HG02852 (cell line): ENCODE data around the gene KPNA4.
"Not testable (repeated sequence)": the region's sequence is repeated elsewhere in the genome, so short reads cannot be mapped to it uniquely, and the experiment has no call there.

Experiments used
- ATAC-seq: cut with Tn5 transposase; IDR thresholded peaks from one replicate; pipeline ENCODE4 v1.9.1; 2021; ENCODE audit warnings: mild to moderate bottlenecking, moderate library complexity; ENCODE audit not compliant: unreplicated experiment

Gene KPNA4

DNA sequence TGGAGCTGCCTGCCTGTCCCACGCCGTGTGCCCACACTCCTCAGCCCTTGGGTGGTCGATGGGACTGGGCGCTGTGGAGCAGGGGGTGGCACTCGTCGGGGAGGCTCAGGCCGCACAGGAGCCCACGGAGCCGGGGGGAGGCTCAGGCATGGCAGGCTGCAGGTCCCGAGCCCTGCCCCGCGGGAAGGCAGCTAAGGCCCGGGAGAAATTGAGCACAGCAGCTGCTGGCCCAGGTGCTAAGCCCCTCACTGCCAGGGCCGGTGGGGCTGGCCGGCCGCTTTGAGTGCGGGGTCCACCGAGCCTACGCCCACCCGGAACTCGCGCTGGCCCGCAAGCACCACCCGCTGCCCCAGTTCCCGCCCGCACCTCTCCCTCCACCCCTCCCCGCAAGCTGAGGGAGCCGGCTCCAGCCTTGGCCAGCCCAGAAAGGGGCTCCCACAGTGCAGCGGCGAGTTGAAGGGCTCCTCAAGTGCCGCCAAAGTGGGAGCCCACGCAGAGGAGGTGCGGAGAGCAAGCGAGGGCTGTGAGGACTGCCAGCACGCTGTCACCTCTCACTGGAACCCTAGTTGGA, 8.7 kb upstream of the KPNA4 start:
- ATAC-seq, result not testable (repeated sequence)

DNA sequence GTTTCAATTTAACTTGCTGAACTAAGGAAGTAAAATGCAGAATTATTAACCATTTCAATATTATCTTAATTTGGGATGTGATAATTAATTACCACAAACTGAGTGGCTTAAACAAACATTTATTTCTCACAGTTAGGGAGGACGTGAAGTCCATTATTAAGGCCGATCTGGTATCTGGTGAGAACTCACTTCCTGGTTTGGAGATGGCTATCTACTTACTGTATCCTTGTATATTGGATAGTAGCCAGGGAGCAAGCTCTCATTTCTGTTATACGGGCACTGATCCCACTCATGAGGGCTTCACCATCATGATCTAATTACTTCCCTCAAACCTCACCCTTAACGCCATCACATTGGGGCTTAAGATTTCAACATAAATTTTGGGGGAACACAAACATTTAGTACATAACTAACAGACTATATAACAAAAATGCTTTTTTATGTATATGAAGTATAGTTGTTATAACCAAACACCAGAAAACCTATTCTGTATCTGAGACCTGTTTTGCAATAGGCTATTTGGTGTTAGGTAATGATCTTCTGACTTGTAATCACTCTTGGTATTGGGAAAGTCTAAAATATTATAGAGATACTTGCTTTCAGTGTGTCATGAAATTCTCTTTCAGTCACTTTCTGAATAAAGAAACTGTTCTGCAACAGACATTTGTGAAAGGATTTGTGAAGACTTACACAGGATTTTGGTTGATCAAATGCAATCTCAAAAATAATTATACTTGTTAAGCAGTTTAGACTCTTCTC, 4.7 kb upstream of the KPNA4 start:
- ATAC-seq, result no peak

GRCh38 chr3:160568989-160569388, 3.6 kb upstream of the KPNA4 start:
- no peak for ATAC-seq

DNA sequence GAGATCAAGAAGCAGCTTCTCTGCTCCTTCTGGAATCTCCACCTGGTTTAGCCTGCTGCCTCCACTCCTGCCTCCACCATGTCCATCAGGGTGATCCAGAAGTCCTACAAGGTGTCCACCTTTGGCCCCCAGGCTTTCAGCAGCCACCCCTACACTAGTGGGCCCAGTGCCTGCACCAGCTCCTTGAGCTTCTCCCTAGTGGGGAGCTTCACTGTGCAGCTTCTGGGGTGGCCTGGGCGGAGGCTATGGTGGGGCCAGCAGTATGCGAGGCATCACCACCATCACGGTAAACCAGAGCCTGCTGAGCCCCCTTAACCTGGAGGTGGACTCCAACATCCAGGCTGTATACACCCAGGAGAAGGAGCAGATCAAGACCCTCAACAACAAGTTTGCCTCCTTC, 2.4 kb upstream of the KPNA4 start:
- ATAC-seq, result no peak

- no peak for ATAC-seq
These were observed 1.1 kb upstream of the KPNA4 start for GRCh38 chr3:160566499-160566898.

GRCh38 chr3:160564949-160565441, 376 bp downstream of the KPNA4 start:
- peak; percentile 49 for ATAC-seq

DNA sequence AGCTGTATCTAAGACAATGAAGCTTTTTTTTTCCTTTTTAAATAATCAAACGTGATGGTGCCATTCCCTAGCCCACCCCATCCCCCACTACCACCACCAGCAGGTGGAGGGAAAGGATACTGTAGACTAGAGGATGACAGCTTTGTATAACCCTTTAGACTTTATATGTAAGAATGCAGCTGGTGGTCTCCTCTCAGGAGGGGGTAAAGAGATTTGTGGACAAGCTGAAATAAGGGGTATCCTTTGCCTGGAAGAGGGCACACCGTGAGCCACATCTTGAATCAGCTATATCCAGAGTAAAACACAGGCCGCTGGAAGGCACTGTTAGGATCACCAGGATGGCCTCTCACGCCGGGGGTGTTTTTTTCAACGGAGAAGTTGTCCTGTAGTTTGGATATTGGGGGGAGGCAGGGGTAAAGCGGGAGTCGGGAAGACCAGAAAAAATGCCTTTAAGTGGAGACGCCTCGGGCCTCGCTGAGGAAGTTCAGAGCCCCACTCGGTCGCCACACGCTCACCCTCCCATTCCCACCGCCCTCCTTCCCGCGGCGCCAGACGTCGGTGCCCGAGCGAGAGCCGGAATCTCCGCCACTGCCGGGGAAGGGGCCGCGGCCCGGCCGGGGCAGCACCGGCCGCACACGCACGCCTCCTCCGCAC, 986 bp downstream of the KPNA4 start:
- ATAC-seq, result no peak

GRCh38 chr3:160562952-160563351, 2.4 kb downstream of the KPNA4 start:
- ATAC-seq, result no peak

DNA sequence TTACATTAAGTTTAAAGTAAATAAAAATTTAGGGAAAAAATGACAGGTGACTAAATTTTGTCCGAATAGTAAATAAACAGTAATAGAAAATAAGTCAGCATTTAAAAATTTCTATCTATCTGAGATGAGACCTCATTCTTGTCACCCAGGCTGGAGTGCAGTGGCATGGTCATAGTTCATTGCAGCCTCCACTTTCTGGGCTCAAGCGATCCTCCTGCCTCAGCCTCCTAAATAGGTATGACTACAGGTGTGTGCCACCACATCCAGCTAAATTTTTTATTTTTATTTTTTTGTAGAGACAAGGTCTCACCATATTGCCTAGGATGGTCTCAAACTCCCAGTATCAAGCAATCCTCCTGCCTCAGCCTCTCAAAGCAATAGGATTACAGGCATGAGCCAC, 7.8 kb downstream of the KPNA4 start:
- ATAC-seq, result no peak

DNA sequence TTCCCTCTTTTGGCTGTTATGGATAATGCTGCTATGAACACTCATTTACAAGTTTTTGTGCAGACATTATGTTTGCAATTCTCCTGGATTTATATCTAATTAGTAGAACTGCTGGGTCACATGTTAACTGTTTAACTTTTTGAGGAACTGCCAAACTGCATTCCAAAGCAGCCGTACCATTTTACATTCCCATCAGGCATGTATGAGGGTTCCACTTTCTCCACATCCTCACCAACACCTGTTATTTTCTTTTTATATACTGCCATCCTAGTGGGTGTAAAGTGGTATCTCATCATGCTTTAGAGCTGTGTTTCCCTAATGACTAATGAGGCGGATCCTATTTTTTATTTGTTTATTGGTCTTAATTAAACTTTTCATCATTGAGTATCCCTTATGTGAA, 9.2 kb downstream of the KPNA4 start:
- ATAC-seq, result no peak

DNA sequence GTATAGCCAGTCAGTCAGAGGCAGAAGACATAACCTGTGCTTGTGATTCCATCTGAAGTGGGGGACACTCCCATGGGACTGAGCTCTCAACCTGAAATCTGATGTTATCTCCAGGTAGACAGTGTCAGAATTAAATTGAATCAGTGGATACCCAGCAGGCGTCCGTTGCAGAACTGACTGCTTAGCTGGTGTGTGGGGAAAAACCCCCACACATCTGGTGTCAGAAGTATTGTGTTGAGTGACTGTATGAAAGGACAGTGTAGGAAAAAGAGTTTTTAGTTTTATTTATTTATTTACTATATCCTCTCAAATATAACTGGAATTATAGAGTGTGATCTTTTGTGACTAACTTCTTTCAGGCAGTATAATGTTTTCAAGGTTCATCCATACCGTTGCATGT, 10.4 kb downstream of the KPNA4 start:
- ATAC-seq, result no peak

DNA sequence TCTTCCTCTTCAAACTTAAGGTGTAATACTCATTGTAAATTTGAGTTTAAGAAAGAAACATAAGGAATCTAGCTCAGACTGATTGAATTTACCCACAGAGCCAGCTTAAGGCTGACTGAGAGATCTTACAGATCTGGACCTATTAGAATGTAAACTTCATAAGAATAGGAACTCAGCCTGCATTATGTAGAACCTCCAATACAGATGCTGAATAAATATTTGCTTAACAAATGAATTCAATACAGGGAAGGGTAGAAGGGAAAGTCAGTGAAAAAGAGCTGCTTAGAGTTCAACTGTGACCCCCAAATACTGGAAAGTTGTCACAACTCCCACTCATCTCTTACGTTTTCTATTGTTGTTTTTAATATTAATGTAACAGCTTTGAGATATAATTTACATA, 11.5 kb downstream of the KPNA4 start:
- no peak for ATAC-seq

DNA sequence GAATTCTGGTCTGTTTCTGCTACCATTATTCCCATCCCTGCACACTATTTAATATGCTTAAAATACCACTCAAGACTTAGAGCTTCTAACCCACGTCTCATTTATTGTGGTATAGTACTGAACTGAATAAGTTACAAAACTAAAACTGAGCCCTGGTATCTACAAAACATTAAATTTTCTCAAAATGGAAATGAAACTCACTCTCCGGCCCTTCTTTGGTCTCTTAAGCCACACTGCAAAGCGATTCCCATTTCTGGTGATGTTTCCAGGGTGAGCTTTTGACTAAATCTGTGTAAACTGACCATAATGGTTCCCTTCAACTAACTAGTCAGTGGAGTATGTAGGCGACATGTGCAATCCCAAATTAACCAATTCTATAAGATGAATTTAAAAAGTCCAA, 18.6 kb downstream of the KPNA4 start:
- peak; percentile 54 for ATAC-seq

DNA sequence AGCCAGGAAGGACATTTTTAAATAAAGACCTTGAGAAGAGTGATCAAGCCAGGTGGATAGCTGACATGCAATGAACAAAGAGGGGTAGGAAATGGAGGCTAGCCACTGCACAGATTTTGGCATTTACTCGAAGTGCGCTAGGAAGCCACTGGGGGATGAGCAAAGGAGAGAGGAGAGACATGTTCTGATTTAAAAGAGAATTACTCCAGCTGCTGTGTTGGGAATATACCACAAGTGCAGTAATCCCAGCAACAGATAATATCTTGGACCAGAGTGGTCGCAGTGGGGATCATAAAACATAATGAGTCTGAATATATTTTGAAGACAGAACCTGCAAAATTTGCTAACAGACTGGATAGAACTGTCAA, 19.9 kb downstream of the KPNA4 start:
- ATAC-seq, result no peak

- no peak for ATAC-seq
These were observed 20.4 kb downstream of the KPNA4 start for GRCh38 chr3:160544844-160545503.

DNA sequence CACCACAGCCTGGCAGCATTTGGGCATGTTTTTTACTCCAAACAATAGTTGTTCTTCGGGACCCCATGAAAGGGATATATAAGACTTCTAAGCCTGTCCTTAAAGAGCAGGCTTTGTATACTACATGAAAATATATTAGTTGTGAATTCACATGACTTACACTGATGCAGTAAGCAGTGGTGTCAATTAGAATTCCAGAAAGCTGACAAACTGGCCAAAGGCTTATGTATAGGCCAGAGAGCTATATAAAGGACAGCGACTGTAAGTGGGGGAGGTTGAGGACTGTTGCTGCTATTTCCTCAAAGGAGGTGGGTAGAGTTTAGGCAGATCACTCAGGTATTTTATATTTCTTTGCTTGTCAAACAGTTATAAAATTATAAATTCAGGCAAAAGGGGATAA, 24.8 kb downstream of the KPNA4 start:
- no peak for ATAC-seq

- ATAC-seq, result no peak
These were observed 26.5 kb downstream of the KPNA4 start for GRCh38 chr3:160538895-160539294.

GRCh38 chr3:160537729-160538128, 27.6 kb downstream of the KPNA4 start:
- ATAC-seq, result no peak

DNA sequence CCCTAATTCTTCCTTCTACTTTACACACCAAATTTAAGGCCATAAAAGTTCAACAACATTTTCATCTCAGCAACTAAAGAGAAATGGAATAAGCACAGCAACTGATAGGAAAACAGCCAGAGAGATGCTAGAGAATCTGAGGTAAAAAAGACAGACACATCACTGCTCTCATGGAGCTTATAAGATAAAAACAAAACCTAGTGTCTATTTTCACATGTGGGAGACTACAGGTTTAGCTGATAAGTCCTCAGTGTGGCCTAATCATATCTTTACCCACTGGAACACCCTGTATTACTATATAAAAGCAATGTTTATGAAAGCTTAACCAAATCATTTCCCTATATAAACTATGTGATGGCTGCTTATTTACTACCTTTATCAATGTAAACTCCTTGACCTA, 33.0 kb downstream of the KPNA4 start:
- no peak for ATAC-seq

- ATAC-seq, result no peak
These were observed 34.1 kb downstream of the KPNA4 start for GRCh38 chr3:160531311-160531710.

DNA sequence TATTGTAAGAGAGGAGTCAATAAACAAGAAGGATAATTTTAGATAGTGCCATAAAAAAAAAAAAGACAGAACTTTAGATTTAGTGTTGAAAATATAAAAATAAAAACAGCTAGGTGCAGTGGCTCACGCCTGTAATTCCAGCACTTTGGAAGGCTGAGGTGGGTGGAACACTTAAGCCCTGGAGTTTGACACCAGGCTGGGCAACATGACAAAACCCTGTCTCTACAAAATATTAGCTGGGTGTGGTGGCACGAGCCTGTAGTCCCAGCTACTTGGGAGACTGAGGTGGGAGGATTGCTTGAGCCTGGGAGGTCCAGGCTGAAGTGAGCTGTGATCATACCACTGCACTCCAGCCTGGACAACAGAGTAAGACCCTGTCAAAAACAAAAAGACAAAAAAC, 49.0 kb downstream of the KPNA4 start:
- ATAC-seq, result not testable (repeated sequence)

DNA sequence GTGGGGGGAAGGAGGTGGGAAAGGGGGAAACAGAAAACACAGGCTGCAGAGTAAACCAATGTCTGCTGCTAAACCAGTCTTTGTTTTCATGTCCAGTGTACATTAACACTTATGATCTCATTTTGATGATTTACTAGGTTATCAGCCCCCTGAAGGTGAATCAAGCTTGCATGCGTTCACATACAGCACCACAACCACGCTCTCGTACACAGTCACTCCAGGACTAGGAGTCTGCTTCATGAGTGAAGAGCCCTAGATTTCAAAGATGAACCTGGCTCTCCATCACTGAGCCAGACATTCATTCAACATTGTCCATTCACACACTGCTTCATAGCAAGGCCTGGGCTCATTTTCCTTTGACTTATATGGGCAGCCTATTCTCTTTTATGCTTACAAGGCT, 64.0 kb downstream of the KPNA4 start:
- ATAC-seq, result no peak
